Measurements from ENCODE around the gene DAPK2. TPM values are rescaled to one million over a fixed set of nuclear protein-coding genes. Genes with fewer than 3 reads are reported as not detected.

Gene DAPK2
- total and polyA plus RNA-seq, 2 of the 13 experiments (the other 11 are each of a cell fraction or from before 2014, with no cell fraction given): 0.33 to 0.63 TPM

GRCh38 chr15:64070965-64071851, 24.9 kb upstream of the DAPK2 start (continued):
- TF ChIP-seq JUN (CRISPR knock-in tag; IDR thresholded peaks at IDR 0.05) (no peak), GZF1 (CRISPR knock-in tag; IDR thresholded peaks at IDR 0.05) (no peak), KDM3A (CRISPR knock-in tag; IDR thresholded peaks at IDR 0.05; ENCODE audit: low read depth) (no peak), DZIP1 (CRISPR knock-in tag; IDR thresholded peaks at IDR 0.05) (no peak), POLR2A (IDR thresholded peaks at IDR 0.05; ENCODE audit: insufficient read depth in 1 of 2, low read depth in 2 of 2, low read length in 2 of 2) (no peak), ZNF790 (CRISPR knock-in tag; IDR thresholded peaks at IDR 0.05; ENCODE audit: borderline replicate concordance) (no peak), HNRNPUL1 (IDR thresholded peaks at IDR 0.05; ENCODE audit: low read depth, low read length) (no peak), ZNF496 (CRISPR knock-in tag; IDR thresholded peaks at IDR 0.05; ENCODE audit: insufficient replicate concordance) (no peak), PRDM4 (CRISPR knock-in tag; IDR thresholded peaks at IDR 0.05; ENCODE audit: borderline replicate concordance) (no peak), FUBP1 (CRISPR knock-in tag; IDR thresholded peaks at IDR 0.05; ENCODE audit: borderline replicate concordance) (no peak), ZNF841 (CRISPR knock-in tag; IDR thresholded peaks at IDR 0.05; ENCODE audit: borderline replicate concordance) (no peak), TBP (CRISPR knock-in tag; IDR thresholded peaks at IDR 0.05) (no peak), NR2F2 (IDR thresholded peaks at IDR 0.05; ENCODE audit: borderline replicate concordance, low read depth) (no peak), PHF8 (CRISPR knock-in tag; IDR thresholded peaks at IDR 0.05) (no peak), ZNF20 (CRISPR knock-in tag; IDR thresholded peaks at IDR 0.05) (no peak), GATAD1 (CRISPR knock-in tag; IDR thresholded peaks at IDR 0.05) (0 out of 2 replicates have a peak, but pooled peaks have one; percentile 28), ZFP36L1 (CRISPR knock-in tag; IDR thresholded peaks at IDR 0.05) (no peak), ZNF550 (CRISPR knock-in tag; IDR thresholded peaks at IDR 0.05; ENCODE audit: borderline replicate concordance) (no peak), RXRB (CRISPR knock-in tag; IDR thresholded peaks at IDR 0.05; ENCODE audit: borderline replicate concordance) (0 out of 2 replicates have a peak, but pooled peaks have one; percentile 28), SOX6 (IDR thresholded peaks at IDR 0.05) (no peak), SOX6 (CRISPR knock-in tag; IDR thresholded peaks at IDR 0.05) (no peak), NFATC3 (CRISPR knock-in tag; IDR thresholded peaks at IDR 0.05) (no peak), ZSCAN31 (CRISPR knock-in tag; IDR thresholded peaks at IDR 0.05; ENCODE audit: low read depth) (no peak), TMF1 (CRISPR knock-in tag; IDR thresholded peaks at IDR 0.05; ENCODE audit: low read depth) (no peak)

All from HepG2 (cell line).